Activated CD4-positive, CD25-positive, alpha-beta regulatory T cell (primary cell): Measurements from ENCODE around the gene GABBR2.
"Not testable (repeated sequence)": the region's sequence is repeated elsewhere in the genome, so short reads cannot be mapped to it uniquely, and the experiment has no call there.

ENCODE experiments used
- DNase-seq, 4 experiments: peaks; one replicate each; lab custom pipeline; 2025; lab: John Stamatoyannopoulos, UW

The GABBR2 gene

GRCh38 chr9:98515506-98516204 is 193.1 kb downstream of the GABBR2 start:
- DNase-seq = no peak

- DNase-seq = no peak
Measured at GRCh38 chr9:98514841-98515240, 193.9 kb downstream of the GABBR2 start.

GRCh38 chr9:98508217-98508919 is 200.4 kb downstream of the GABBR2 start:
- DNase-seq = not testable (repeated sequence)

GRCh38 chr9:98506422-98507054 is 202.2 kb downstream of the GABBR2 start:
- no peak for DNase-seq

GRCh38 chr9:98504298-98505282 is 204.1 kb downstream of the GABBR2 start:
- no peak for DNase-seq

- DNase-seq = no peak
Measured at GRCh38 chr9:98503867-98504266, 204.9 kb downstream of the GABBR2 start.

GRCh38 chr9:98502976-98503325 is 205.8 kb downstream of the GABBR2 start:
- no peak for DNase-seq

- DNase-seq = no peak
Measured at GRCh38 chr9:98502311-98502975, 206.3 kb downstream of the GABBR2 start.

GRCh38 chr9:98501819-98502218 is 206.9 kb downstream of the GABBR2 start:
- DNase-seq = no peak

GRCh38 chr9:98501259-98501658 is 207.5 kb downstream of the GABBR2 start:
- not testable (repeated sequence) for DNase-seq

GRCh38 chr9:98500337-98500919 is 208.3 kb downstream of the GABBR2 start:
- no peak for DNase-seq

- no peak for DNase-seq
Measured at GRCh38 chr9:98495530-98495929, 213.2 kb downstream of the GABBR2 start.

GRCh38 chr9:98494852-98495251 is 213.9 kb downstream of the GABBR2 start:
- DNase-seq = no peak

GRCh38 chr9:98491828-98492227 is 216.9 kb downstream of the GABBR2 start:
- no peak for DNase-seq

GRCh38 chr9:98491231-98491651 is 217.5 kb downstream of the GABBR2 start:
- no peak for DNase-seq

GRCh38 chr9:98488571-98489312 is 220.0 kb downstream of the GABBR2 start:
- DNase-seq = no peak

GRCh38 chr9:98485706-98486105 is 223.0 kb downstream of the GABBR2 start:
- DNase-seq = no peak

- no peak for DNase-seq
Measured at GRCh38 chr9:98484162-98484561, 224.6 kb downstream of the GABBR2 start.

GRCh38 chr9:98482226-98482625 is 226.5 kb downstream of the GABBR2 start:
- no peak for DNase-seq

GRCh38 chr9:98481676-98482075 is 227.1 kb downstream of the GABBR2 start:
- no peak for DNase-seq
